GM06990 (cell line): ENCODE data around the gene RUNDC1.
A peak's percentile ranks its signal among the peaks of the same experiment; 100 is the strongest.

ENCODE experiments used
- DNase-seq: peaks from one replicate; pipeline ENCODE4 v3.0.0-alpha.2; 2011; ENCODE audit not compliant: insufficient read length; ENCODE audit errors: extremely low read depth
- H3K27me3 ChIP-seq: replicated peaks from 2 replicates; pipeline ENCODE4 v1.6.0; 2011; ENCODE audit warnings: low read length; ENCODE audit not compliant: control insufficient read depth, insufficient read depth
- H3K36me3 ChIP-seq: 2 replicates; pipeline ENCODE4 v1.5.1; 2011; ENCODE audit warnings: low read length; ENCODE audit not compliant: control insufficient read depth, insufficient read depth
- H3K4me3 ChIP-seq: replicated peaks from 2 replicates; pipeline ENCODE4 v1.5.1; 2011; ENCODE audit warnings: low read depth, mild to moderate bottlenecking, control low read depth, low read length
- CTCF ChIP-seq: IDR thresholded peaks from 2 replicates; pipeline ENCODE4 v1.5.1; 2011; ENCODE audit warnings: low read length, control low read depth, mild to moderate bottlenecking, inconsistent platforms; ENCODE audit not compliant: insufficient read depth, poor library complexity, severe bottlenecking

Gene RUNDC1

DNA sequence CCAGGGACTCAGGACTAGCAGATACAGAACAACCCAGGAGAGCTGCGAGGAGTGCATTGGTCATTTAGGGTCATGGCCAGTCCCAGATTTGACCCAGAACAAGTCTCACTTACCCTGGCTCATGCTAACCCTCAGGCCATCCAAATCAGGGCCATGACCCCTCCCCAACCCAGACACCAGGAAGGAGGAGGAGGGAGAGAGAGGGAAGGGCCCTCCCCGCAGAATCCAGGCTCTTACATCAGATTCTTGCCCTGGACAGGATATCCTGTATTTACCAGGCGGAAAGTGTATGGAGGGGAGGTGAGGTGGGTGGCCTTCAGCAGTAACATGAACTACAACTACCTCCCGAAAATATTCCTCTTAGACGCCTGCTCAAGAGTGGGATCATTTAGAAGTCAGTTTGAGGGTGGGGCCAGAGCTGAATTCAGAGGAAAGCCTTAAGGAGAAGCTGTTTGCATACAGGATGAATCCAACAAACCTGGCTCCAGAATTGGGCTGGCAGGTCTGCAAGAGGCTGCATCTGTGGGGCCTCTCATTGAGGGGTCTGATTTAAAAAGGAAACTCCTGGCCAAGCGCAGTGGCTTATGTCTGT lies 39.8 kb downstream of the RUNDC1 start:
- Histone ChIP-seq H3K36me3 (no peaks in the 10 kb centered on the region), H3K27me3 (no peaks in the 10 kb centered on the region), H3K4me3 (no peak overlapping the region)
- DNase-seq, result no peak
- no peak for TF ChIP-seq CTCF

DNA sequence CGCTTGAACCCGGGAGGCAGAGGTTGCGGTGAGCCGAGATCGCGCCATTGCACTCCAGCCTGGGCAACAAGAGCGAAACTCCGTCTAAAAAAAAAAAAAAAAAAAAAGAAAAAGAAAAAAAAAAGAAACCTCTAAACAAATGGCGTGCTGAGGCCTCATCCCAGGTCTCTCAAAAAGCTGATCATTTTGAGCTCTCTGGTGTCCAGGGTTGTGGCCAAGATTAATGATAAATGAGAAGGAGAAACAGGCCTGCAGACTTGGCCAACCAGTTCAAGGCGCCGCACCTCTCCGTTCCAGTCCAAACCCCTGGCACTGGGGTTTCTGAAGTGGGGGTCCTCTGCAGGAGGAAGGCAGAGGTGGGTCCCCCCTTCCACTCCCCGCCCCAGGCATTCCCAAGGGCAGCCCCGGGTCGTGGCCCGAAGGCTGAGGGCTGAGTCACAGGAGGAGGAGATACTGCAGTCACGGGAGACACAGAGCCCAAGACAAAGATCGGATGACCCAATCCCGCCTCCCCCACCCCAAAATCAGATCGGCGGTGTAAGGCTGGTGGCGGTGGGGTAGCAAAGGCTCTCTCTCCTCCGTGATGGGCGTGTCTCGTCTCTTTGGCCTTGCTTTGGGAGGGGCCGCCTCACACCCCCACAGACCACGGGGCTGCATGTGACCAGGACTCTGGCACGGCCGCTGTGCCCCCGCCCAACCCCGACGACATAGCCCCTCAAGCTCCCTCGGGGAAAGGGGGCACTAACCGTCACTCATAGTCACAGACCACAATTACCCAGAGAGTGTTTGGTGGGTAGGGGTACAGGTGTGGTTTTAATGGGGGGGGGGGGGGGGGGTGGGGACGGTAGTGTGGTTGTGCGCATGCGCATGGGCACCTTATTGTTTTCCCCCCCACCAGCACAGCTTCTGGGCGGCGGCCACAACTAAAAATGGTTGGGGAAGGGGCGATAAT lies 40.7 kb downstream of the RUNDC1 start:
- no peaks in the 10 kb centered on the region; the same call in 1 of the 2 replicates for H3K27me3 ChIP-seq
- no peak for DNase-seq
- H3K4me3 ChIP-seq, result peak overlapping the region; percentile 72
- no peaks in the 10 kb centered on the region for H3K36me3 ChIP-seq
- no peak for TF ChIP-seq CTCF

- H3K27me3 ChIP-seq, result no peaks in the 10 kb centered on the region; the same call in 1 of the 2 replicates
- H3K4me3 ChIP-seq, result peak within 1 kb of the TSS; percentile 72
- peak; percentile 78 for DNase-seq
- no peaks in the 10 kb centered on the region for H3K36me3 ChIP-seq
- no peak for TF ChIP-seq CTCF
Measured at GRCh38 chr17:43021741-43022512, 41.6 kb downstream of the RUNDC1 start, which contains the start of gene VAT1. Gene VAT1 (minus strand): TSS chr17:43022385. CDS start chr17:43022322, 63 bp downstream.

GRCh38 chr17:43024407-43025289 lies 44.3 kb downstream of the RUNDC1 start, which contains the start of gene RND2:
Gene RND2 (plus strand): TSS chr17:43025231. CDS start chr17:43025348, 117 bp downstream.
- peak; percentile 73 for DNase-seq
- peak; percentile 78 for TF ChIP-seq CTCF
- peak within 1 kb of the TSS; percentile 56 for H3K4me3 ChIP-seq

DNA sequence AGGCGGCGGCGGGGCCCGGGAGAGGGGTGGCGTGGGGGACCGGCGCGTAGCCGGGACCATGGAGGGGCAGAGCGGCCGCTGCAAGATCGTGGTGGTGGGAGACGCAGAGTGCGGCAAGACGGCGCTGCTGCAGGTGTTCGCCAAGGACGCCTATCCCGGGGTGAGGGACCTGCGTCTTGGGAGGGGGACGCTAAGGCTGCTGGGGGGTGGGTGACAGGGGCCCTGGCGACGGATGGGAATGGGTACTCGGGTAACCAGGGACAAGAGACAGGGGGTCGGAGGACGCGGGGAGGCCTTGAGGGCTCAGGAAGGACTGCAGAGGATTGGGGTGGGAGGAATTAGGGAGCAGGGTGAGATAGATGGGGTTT lies 44.9 kb downstream of the RUNDC1 start:
- Histone ChIP-seq H3K4me3 (no peak overlapping the region), H3K36me3 (no peaks in the 10 kb centered on the region), H3K27me3 (peaks cover 1% of the 10 kb centered on the region; the same call in 1 of the 2 replicates)
- DNase-seq, result no peak
- TF ChIP-seq CTCF, result no peak

More at GRCh38 chr17:43024407-43025289, 44.3 kb downstream of the RUNDC1 start, which contains the start of gene RND2:
- Histone ChIP-seq H3K36me3 (no peaks in the 10 kb centered on the region), H3K27me3 (peaks cover 1% of the 10 kb centered on the region; the same call in 1 of the 2 replicates)
